HG02610 (cell line): ENCODE measurements around the gene RAD51.

Source experiments
- ATAC-seq: cut with Tn5 transposase; IDR thresholded peaks from one replicate; pipeline ENCODE4 v1.9.1; 2021; ENCODE audit warnings: mild to moderate bottlenecking, moderate library complexity; ENCODE audit not compliant: unreplicated experiment

The RAD51 gene

GRCh38 chr15:40721701-40722100 lies 26.7 kb downstream of the RAD51 start:
- no peak for ATAC-seq

- ATAC-seq = no peak
Measured at GRCh38 chr15:40722354-40722753, 27.4 kb downstream of the RAD51 start.

- ATAC-seq = no peak
Measured at GRCh38 chr15:40722934-40723333, 28.0 kb downstream of the RAD51 start.

- ATAC-seq = no peak
Measured at GRCh38 chr15:40723919-40724318, 28.9 kb downstream of the RAD51 start.

- no peak for ATAC-seq
Measured at GRCh38 chr15:40731034-40731433, 36.1 kb downstream of the RAD51 start.

GRCh38 chr15:40736575-40736974 lies 41.6 kb downstream of the RAD51 start:
- no peak for ATAC-seq

- no peak for ATAC-seq
Measured at GRCh38 chr15:40737048-40737447, 42.1 kb downstream of the RAD51 start.

- ATAC-seq = no peak
Measured at GRCh38 chr15:40739047-40739446, 44.1 kb downstream of the RAD51 start.

GRCh38 chr15:40739854-40740253 lies 44.9 kb downstream of the RAD51 start:
- no peak for ATAC-seq

GRCh38 chr15:40743485-40743901 lies 48.5 kb downstream of the RAD51 start:
- ATAC-seq = no peak

GRCh38 chr15:40743921-40744814 lies 49.2 kb downstream of the RAD51 start:
- no peak for ATAC-seq

- ATAC-seq = no peak
Measured at GRCh38 chr15:40744815-40745152, 49.8 kb downstream of the RAD51 start.

GRCh38 chr15:40746916-40747418 lies 52.0 kb downstream of the RAD51 start:
- ATAC-seq = no peak

GRCh38 chr15:40747685-40748631 lies 53.0 kb downstream of the RAD51 start:
- no peak for ATAC-seq

GRCh38 chr15:40749151-40749630 lies 54.2 kb downstream of the RAD51 start:
- no peak for ATAC-seq

- ATAC-seq = no peak
Measured at GRCh38 chr15:40750885-40751284, 55.9 kb downstream of the RAD51 start.

GRCh38 chr15:40751745-40752144 lies 56.8 kb downstream of the RAD51 start:
- no peak for ATAC-seq

- no peak for ATAC-seq
Measured at GRCh38 chr15:40754574-40754882, 59.6 kb downstream of the RAD51 start.

- peak; percentile 81 for ATAC-seq
Measured at GRCh38 chr15:40754883-40755811, 60.2 kb downstream of the RAD51 start, which contains the start of gene RMDN3. TSS of gene RMDN3 (minus strand) at chr15:40755254. CDS start at chr15:40754783, 471 bp downstream.

- no peak for ATAC-seq
Measured at GRCh38 chr15:40755812-40756208, 60.8 kb downstream of the RAD51 start.
